Ramos (cell line): ENCODE data around the gene HCST.
"Not testable (repeated sequence)": the region's sequence is repeated elsewhere in the genome, so short reads cannot be mapped to it uniquely, and the experiment has no call there.

Experiments
- in situ Hi-C: fragments of 300-500 bp; cut with MboI; formaldehyde crosslinking; loops from one replicate; pipeline ENCODE4 v1.14.3; 2022; ENCODE audit warnings: low sequenced_read_pairs; ENCODE audit not compliant: unreplicated experiment

HCST gene

GRCh38 chr19:35901854-35902661, at the start of gene HCST:
Gene HCST (plus strand): TSS chr19:35902529. CDS start chr19:35902594, 65 bp downstream.
- in situ Hi-C loops, result no loop called here

- in situ Hi-C loops, result no loop called here
These were observed 49.1 kb upstream of the HCST start for GRCh38 chr19:35853038-35853756.

GRCh38 chr19:35856546-35857149, 45.7 kb upstream of the HCST start, which contains the start of gene KIRREL2:
Gene KIRREL2 (plus strand): TSS chr19:35856911. CDS start chr19:35857120, 209 bp downstream.
- in situ Hi-C loops, result no loop called here

GRCh38 chr19:35858311-35858710, 44.0 kb upstream of the HCST start:
- in situ Hi-C loops, result no loop called here

- in situ Hi-C loops, result no loop called here
These were observed 42.9 kb upstream of the HCST start for GRCh38 chr19:35859414-35859813.

- in situ Hi-C loops, result no loop called here
These were observed 41.9 kb upstream of the HCST start for GRCh38 chr19:35860436-35860817.

- in situ Hi-C loops, result no loop called here
These were observed 41.3 kb upstream of the HCST start for GRCh38 chr19:35860818-35861639.

GRCh38 chr19:35861640-35862160, 40.6 kb upstream of the HCST start:
- in situ Hi-C loops, result no loop called here

- in situ Hi-C loops, result no loop called here
These were observed 39.8 kb upstream of the HCST start for GRCh38 chr19:35862528-35862927.

- in situ Hi-C loops, result no loop called here
These were observed 39.3 kb upstream of the HCST start for GRCh38 chr19:35863018-35863417.

- in situ Hi-C loops, result no loop called here
These were observed 34.0 kb upstream of the HCST start, which contains the start of gene APLP1 for GRCh38 chr19:35868172-35868822. Gene APLP1 (plus strand): TSS chr19:35868574. CDS start chr19:35868637, 63 bp downstream.

- in situ Hi-C loops, result no loop called here
These were observed 33.5 kb upstream of the HCST start for GRCh38 chr19:35868823-35869326.

GRCh38 chr19:35869327-35870123, 32.8 kb upstream of the HCST start:
- in situ Hi-C loops, result no loop called here

GRCh38 chr19:35870124-35870736, 32.1 kb upstream of the HCST start:
- in situ Hi-C loops, result not testable (repeated sequence)

GRCh38 chr19:35870798-35871197, 31.5 kb upstream of the HCST start:
- in situ Hi-C loops, result no loop called here

GRCh38 chr19:35871611-35872010, 30.7 kb upstream of the HCST start:
- in situ Hi-C loops, result no loop called here

GRCh38 chr19:35872180-35872579, 30.1 kb upstream of the HCST start:
- in situ Hi-C loops, result no loop called here

- in situ Hi-C loops, result no loop called here
These were observed 27.9 kb upstream of the HCST start for GRCh38 chr19:35874392-35874930.
